Measurements from ENCODE around the gene STK31. TPM values are rescaled to one million over a fixed set of nuclear protein-coding genes. Genes with fewer than 3 reads are reported as not detected.
"Not testable (repeated sequence)": the region's sequence is repeated elsewhere in the genome, so short reads cannot be mapped to it uniquely, and the experiment has no call there.

The STK31 gene, protein sequence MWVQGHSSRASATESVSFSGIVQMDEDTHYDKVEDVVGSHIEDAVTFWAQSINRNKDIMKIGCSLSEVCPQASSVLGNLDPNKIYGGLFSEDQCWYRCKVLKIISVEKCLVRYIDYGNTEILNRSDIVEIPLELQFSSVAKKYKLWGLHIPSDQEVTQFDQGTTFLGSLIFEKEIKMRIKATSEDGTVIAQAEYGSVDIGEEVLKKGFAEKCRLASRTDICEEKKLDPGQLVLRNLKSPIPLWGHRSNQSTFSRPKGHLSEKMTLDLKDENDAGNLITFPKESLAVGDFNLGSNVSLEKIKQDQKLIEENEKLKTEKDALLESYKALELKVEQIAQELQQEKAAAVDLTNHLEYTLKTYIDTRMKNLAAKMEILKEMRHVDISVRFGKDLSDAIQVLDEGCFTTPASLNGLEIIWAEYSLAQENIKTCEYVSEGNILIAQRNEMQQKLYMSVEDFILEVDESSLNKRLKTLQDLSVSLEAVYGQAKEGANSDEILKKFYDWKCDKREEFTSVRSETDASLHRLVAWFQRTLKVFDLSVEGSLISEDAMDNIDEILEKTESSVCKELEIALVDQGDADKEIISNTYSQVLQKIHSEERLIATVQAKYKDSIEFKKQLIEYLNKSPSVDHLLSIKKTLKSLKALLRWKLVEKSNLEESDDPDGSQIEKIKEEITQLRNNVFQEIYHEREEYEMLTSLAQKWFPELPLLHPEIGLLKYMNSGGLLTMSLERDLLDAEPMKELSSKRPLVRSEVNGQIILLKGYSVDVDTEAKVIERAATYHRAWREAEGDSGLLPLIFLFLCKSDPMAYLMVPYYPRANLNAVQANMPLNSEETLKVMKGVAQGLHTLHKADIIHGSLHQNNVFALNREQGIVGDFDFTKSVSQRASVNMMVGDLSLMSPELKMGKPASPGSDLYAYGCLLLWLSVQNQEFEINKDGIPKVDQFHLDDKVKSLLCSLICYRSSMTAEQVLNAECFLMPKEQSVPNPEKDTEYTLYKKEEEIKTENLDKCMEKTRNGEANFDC
- polyA plus RNA-seq (ENCODE audit: insufficient read length) = 2.1 TPM

DNA sequence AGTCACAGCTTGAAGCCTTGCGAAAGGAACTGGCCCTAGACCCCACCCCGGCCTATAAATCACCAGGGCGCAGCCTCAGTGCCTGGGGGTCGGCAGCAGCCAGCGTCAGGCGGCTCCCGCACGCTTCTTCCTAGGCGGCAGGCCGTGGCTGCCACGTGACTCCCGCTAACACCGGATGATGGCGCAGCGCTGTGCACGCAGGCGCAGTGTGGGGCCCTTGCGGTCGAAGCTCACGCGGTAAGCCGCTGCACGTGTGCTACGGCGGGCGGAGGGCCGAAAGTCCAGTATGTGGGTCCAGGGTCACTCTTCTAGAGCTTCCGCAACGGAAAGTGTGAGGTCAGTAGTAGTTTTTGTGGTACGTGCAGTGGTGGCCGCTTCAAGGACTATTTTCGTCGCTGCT, at the start of gene STK31:
Gene STK31, plus strand, starts transcription at position 220 of the 400 bp plus-strand sequence. Its CDS starts 67 bp downstream, at position 287.
- DNase-seq = no peak

DNA sequence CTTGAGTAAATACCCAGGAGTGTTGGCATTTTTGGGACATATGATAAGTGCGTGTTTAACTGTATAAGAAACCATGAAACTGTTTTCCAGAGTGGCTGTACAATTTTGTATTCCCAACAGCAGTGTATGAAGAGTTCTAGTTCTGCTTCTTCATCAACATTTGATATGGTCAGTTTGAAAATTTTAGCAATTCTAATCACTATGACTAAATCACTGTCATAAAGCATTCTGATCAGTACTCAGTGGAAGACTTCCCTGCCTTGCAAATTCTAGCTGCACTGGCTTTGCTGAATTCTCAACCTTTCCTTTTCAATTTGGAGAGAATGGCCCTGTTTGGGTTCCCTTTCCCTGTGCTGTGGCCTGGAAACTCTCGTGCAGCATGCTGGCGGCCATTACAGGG, 48.6 kb upstream of the STK31 start:
- DNase-seq = no peak

DNA sequence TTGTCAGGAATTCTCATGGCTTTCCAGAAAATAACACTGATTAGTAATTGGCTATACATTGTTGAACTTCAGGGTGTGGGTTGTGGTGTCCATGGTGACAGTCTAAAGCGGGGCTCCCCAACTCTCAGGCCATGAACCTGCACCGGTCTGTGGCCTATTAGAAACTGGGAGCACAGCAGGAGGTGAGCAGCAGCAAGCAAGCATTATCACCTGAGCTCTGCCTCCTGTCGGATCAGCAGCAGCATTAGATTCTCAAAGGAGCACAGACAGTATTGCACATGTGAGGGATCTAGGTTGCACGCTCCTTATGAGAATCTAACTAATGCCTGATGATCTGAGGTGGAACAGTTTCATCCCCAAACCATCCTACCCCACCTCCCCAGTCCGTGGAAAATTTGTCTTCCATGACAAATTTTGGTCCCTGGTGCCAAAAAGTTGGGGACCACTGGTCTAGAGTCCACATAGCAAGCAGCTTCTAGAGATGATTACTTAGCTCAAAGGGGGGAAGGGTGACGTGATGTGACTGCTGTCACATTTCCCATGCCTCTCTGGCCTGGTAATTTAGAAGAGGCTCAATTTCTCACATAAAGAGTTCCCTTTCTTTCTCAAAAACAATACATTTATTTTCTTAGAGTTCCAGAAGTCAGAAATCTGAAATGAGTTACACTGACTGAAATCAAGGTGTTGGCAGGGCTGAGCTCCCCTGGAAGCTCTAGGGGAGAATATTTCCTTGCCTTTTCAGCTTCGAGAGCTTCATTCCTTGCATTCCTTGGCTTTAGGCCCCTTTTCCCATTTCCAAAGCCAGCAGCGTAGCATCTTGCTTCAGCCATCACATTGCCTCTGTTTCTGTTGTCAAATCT, 47.7 kb upstream of the STK31 start:
- DNase-seq = peak; percentile 31

DNA sequence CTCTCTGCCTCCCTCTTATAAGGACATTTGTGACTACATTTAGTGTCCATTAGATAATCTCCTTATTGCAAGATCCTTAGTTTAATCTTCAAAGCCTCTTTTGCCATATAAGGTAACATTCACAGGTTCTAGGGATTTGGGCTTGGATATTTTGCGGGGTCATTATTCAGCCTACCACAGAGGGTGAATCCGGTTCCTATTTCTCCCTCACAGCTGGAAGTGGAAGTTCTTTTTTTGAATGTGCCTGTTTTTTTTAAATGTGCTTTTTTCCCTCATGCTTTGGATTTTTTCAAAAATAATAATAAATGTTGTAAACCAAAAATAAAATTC, 47.1 kb upstream of the STK31 start:
- no peak for DNase-seq

DNA sequence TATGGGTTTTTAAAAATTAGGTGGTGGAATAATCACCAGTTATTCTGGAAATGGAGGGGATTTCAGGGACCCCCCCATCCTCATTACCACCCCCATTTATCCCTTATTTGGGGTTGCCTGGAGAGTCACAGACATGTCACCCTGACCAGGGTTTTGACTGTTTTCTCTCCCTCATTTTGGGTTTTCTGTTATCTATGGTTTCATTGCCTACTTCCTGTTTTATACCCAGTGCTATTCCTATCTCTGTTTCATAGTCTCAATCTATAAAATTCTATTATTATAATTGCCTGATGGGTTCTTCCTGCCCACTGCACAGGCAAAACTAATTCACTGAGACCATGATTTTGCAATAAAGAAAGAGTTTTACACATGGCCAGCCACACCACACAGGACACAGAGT, 45.9 kb upstream of the STK31 start:
- DNase-seq = no peak

DNA sequence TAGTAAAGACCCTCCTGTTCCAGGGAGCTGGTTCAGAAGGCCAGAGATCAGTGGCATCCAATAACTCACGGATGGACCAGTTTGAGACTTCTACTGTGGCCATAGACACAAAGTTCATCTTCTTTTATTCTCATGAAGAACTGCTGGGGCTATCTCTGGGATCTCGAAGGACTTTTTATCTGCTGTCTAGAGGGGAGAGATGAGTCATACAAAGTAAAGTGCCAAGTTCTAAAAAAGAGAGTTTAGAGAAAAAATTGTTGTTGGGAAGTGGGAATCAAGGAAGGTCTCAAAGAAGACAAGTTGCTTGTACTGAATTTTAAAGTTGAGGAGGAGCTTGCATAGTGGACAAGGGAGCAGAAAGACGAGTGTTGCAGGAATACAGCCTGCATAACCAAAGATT, 38.0 kb upstream of the STK31 start:
- no peak for DNase-seq

DNA sequence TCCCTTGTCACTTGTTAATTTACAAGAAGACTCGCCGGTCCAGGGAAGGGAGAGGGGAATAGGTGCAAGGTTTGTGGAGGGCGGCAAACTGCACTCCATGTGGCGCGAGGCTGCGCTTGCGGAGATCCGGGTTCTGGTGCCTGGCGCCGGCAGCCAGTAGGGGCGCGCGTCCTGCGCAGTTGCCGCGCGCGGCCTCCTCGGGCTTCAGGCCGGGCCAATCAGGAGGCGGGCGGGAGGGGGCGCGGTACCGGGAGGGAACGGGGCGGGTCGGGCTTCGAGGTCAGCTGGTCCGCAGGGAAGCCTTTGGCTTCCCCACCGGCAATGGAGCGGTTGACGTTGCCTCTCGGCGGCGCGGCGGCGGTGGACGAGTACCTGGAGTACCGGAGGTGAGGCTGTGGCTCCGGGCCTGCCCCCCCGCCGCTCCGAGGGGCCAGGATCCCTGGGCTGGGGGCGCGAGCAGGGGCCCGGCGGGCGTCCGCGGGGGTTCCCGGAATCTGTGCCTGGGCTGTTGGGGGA, 30.1 kb upstream of the STK31 start, which contains the start of gene FAM221A:
Gene FAM221A, plus strand, starts transcription at position 302 of the 516 bp plus-strand sequence. Its CDS starts 20 bp downstream, at position 322.
- peak; percentile 90 for DNase-seq

DNA sequence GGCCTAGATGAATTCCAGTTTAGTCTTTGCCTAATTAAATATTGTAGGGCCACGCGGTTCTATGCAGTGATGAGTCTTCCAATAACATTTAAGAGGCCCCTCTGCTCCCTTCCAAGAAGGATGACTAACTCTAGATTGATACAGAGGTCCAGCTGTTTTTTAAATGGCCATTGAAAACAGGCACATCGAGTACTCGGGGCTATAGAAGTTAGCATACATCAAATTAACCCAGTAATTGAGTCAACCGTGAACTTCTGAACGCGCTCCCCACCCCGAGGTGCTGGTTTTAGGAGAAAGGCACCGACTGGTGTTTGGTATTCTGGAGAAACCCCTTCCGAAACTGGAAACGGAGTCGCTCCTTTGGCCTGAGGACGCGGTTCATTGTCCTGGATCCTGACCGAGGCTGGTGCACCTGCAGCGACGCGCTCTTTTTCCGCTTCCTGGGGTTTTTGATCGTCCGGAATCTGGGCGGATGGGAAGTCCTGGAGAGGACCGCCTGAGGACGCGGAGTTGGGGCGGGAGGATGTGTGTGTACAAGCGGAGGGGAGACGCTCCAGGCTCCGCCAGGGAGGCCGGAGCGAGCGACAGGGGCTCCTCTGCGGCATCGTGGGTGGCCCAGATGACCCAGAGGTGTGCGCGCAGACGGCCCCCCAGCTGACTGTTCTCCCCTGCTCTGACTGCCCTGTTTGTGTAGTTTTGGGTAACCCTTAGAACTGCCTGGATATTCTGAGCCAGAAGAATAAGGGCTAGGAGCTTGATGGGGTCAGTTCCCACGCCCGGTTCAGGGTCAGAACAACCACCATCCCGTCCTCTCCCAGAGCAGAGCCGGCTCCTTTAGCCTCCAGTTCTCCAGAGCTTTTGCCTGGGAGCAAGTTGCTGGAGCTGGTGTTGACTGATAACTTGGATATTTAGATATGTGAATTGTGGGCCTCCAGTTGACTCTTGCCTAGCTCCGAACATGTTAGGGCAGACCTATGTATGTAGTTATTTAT, 29.3 kb upstream of the STK31 start:
- DNase-seq = peak; percentile 48

DNA sequence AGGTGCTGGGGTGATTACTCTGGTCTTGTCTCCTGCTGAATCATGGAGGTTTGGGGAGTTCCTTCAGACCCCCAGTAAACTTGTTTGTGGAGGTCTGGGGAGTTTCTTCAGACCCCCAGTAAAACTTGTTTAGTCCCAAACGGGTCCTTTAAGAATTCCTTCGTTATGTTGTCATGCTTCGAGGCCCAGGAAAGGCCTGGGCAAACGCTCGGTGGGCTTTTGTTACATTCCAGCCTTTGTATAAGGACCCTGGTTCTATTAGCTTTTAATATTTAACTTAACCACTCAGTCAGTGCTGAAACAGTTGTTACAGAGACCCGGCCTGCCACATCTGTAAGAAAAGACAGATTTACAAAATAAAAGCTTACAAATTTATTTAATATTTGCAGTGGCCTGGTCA, 26.0 kb upstream of the STK31 start:
- not testable (repeated sequence) for DNase-seq

DNA sequence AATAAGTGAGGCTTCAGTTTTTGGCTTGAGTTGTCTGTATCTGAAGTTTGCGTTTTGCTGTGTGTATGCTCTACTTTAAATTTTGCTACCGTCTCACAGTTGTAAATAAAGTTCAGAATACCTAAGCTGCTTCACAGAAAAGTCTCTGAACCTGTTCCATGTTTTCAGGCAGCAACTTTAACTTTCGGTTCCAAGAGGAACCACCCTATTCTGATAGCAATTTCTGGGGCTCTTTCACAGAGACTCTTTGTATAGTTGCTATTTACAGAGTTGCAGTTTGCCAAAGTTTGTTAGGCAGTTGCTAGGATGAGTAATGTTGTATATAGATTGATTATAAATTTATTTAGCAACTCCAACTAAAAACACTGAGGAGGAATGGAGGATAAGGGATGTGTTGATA, 24.3 kb upstream of the STK31 start:
- DNase-seq = no peak

DNA sequence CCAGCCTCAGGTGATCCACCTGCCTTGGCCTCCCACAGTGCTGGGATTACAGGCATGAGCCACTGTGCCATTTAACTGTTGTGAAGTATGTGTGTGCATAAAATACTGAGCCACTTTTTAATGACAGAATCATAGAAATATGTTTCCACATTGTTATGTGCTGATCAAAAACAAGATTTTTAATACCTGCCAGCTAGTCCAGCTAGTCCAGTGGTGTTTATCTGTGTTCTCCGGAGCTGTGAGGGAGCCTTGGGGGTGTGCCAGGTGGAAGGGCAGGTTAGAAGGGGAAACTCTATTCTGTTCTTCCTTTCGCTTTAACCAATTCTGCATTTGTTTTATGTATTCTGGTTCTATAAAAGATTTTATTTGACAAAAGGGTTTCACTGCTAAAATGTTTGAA, 23.0 kb upstream of the STK31 start:
- DNase-seq = no peak

DNA sequence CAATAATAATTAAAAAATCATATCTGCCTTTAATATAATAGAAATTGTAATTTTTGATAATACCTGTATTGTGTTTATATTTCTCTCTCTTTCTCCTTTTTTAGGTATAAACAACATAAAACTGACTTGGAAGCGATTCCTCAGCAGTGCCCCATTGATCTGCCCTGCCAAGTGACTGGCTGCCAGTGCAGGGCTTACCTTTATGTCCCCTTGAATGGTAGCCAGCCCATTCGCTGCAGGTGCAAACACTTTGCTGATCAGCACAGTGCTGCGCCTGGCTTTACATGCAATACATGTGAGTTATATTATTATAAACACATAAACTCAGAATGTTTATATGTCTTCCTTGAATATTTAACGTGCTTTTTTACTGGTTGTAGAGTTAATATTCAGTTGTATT, 20.9 kb upstream of the STK31 start:
- DNase-seq = no peak

DNA sequence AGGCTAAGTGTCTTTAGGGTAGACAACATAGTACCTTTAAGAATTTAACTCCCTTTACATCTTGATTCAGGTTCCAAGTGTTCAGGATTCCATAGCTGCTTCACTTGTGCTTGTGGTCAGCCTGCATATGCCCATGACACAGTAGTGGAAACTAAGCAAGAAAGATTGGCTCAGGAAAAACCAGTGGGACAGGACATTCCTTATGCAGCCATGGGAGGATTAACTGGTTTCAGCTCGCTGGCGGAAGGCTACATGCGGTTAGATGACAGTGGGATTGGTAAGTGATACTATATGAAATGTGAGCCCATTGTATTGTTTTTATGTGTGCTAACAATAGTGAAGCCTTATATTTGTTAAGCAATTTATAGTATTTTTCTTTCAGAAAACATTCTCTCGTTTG, 18.7 kb upstream of the STK31 start:
- no peak for DNase-seq

DNA sequence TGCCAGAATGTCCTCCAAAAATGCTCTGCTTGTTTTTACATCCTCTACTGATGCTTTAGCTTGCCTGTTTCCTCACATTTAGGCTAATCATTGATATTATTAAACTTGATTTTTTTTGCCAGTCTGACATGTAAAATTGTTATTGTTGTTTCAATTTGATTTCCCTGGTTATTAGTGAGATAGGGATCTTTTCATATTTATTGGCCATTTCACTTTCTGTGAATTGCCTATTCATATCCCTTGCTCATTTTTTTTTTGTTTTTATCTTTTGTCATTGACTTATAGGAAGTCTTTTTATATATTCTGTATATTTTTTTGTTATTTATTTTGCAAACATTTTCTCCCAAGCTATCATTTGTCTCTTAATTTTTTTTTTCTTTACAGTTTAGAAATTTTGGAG, 16.8 kb upstream of the STK31 start:
- DNase-seq = no peak

DNA sequence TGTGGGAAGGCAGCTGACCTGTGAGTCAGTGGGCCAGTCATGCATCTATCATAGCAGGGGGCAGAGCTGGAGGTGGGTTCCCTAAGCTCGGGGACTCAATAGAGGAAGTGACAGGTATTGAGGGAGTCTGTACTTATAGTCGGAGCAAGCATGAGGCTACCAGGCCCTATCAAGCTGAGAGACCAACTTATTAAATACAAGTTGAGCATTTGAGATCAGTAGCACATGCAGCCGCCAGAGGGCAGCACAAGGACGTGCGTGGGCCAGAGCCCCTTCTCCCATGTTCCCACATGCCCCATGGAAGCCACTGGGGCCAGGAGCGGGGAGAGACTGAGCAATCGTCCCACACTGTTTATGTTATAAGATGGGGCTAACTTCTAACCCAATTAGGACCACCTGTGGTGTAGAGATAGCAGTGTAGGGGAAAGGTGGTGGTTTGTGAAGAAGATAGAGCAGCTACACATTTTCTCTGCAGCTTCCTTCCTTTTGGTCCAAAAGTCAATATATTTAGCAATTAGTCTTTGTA, 13.0 kb upstream of the STK31 start:
- DNase-seq = peak; percentile 16

DNA sequence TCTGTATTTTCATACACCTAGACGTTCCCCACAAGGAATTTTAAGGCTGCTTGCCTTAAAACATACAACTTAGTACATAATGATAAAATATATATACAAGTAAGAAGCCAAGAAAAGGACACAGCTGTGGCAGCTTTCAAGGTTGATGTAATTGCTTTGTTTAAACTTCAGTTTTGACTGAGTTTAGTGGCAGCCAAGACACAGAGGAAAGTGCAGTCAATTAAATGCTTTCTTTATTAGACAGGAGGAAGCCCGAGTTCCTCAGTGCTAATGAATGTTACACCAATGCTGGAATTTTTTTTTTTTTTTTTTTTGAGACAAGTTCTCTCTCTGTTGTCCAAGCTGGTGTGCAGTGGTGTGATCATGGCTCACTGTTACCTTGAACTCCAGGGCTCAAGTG, 11.2 kb upstream of the STK31 start:
- no peak for DNase-seq

DNA sequence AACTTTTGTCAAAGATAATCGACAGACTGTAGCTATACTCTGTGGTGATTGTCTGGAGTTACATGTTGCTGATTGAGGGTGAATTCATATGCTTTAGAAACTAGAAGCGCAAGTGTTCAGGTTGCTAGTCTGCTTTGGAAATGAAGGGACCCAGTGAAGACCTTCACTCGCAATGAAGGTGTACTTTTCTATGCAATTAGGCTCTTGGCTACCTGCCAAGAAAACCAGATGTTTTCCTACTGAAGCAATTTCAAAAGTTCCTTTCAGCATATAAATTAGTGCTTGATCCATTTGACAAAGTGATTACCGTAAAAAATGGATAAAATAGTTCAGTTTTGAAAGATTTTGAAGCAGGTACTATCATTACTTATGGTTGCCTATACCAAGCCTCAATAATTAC, 10.0 kb upstream of the STK31 start:
- no peak for DNase-seq

DNA sequence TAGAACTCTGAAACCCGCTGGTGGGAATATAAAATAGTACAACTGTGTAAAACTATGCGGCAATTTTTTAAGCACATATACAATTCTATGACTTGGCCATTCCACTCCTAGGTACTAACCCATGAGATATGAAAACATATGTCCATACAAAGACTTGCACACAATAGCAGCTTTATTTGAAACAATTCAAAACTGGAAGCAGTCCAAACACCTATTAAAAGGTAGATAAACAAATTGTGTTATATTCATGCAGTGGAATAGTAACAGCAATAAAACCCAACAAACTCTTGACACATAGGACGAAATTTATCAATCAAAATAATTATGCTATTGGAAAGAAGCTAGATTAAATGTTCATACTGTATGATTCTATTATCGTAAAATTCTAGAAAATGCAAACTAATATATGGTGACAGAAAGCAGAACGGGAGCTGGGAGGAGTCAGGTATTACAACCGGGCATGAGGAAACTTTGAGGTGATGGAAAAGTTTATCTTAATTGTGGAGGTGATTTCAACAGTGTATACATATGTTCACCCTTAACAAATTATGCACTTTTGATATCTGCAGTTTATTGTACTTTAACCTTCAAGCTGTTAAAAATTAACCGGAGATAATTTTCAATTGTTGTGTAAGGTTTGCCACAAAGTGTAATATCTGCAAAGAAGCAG, 803 bp upstream of the STK31 start:
- DNase-seq = no peak

DNA sequence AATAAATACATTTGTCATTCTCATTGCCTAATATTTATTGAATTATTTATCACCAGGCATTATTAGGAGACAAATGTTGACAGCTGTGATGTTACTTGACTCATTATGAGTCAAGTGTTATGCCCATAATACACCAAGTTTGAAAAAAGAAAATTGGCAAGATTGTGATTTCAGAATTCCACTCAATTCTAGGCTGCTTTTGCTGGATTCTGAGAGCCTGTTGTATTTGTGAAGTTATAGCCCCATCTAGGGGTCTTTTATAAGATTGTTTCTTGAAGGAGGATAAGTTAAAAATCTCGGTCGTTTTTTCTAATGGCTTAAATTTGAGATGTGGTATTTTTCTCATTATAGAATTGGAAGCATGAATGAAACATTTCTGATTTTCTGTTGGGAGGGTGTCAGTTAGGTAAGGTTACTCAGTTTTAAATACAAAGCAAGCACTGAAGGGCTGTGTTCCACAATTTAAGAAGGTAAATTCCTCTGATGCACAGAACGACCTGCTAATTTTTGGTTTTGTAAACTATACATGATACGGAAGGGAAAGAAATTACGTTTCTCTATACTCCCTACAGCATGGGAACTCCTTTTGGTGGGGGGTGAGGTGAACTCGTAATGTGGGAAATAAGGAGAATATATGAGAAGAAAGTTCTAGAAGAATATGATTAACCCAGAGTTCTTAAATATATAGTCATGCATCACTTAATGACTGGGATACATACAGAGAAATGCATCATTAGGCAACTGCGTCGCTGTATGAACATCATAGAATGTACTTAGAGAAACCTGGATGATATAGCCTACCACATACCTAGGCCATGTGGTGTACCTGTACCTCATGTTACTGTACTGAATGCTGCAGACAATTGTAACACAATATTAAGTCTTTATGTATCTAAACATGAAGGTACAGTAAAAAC, 2.6 kb downstream of the STK31 start:
- DNase-seq = peak; percentile 56
